Sigmoid colon (tissue), 7 donors: ENCODE data around the gene DOCK1. TPM values are rescaled to one million over a fixed set of nuclear protein-coding genes. Genes with fewer than 3 reads are reported as not detected.

Experiments
- DNase-seq: peaks from one replicate; pipeline ENCODE4 v3.0.0-alpha.2; 2019
- H3K27ac ChIP-seq, 4 donors: fragments of 200-600 bp; sonication (generic); one replicate each; pipeline ENCODE4 v1.5.1; 2016 to 2019; ENCODE audit warnings: mild to moderate bottlenecking in 1 of 4
- H3K27me3 ChIP-seq, 3 donors: fragments of 200-600 bp; sonication (generic); one replicate each; pipeline ENCODE4 v1.5.1; 2019; ENCODE audit warnings: mild to moderate bottlenecking in 1 of 3
- H3K36me3 ChIP-seq, 4 donors: fragments of 200-600 bp; sonication (generic); one replicate each; pipeline ENCODE4 v1.5.1; 2016 to 2019
- H3K4me1 ChIP-seq, 4 donors: fragments of 200-600 bp; sonication (generic); one replicate each; pipeline ENCODE4 v1.5.1; 2017 to 2019
- H3K4me3 ChIP-seq, 4 donors: fragments of 200-600 bp; sonication (generic); one replicate each; pipeline ENCODE4 v1.5.1; 2017 to 2019; ENCODE audit warnings: mild to moderate bottlenecking in 2 of 4, moderate library complexity in 1 of 4
- H3K9me3 ChIP-seq, 4 donors: fragments of 200-600 bp in 3 of 4; sonication (generic) in 3 of 4; one replicate each; pipeline versions ENCODE4 v1.5.1 to v1.6.1; 2013 to 2019
- CTCF ChIP-seq, 4 experiments: fragments of 450-650 bp in 3 of 4; fragments of 200-600 bp in 1 of 4; IDR thresholded peaks; one replicate each; pipeline ENCODE4 v1.5.1; 2016 to 2019; ENCODE audit warnings: antibody characterized with exemption in 4 of 4, mild to moderate bottlenecking in 3 of 4, moderate library complexity in 2 of 4
- EP300 ChIP-seq, 4 donors: sonication (generic); formaldehyde crosslinking; IDR thresholded peaks; one replicate each; pipeline ENCODE4 v1.6.1; 2017; ENCODE audit warnings: antibody characterized with exemption in 4 of 4
- POLR2A ChIP-seq, 2 donors: fragments of 450-650 bp; IDR thresholded peaks; one replicate each; pipeline ENCODE4 v1.6.1; 2016; ENCODE audit warnings: antibody characterized with exemption in 2 of 2, mild to moderate bottlenecking in 2 of 2, moderate library complexity in 2 of 2
- POLR2AphosphoS5 ChIP-seq, 4 donors: sonication (generic); formaldehyde crosslinking; IDR thresholded peaks; one replicate each; pipeline ENCODE4 v1.6.1; 2017; ENCODE audit warnings: antibody characterized with exemption in 4 of 4
- WGBS, 2 donors: extraction: QIAGEN DNeasy Blood & Tissue Kit; methylation state at CpG; one replicate each; pipeline ENCODE4 v1.1.7; 2013; 5-methylcytosine and 5-hydroxymethylcytosine counted together
- intact Hi-C: fragments of 100-400 bp; cut with DNase I; formaldehyde crosslinking; loops from one replicate; pipeline ENCODE4 v1.15.1; 2023
- polyA plus RNA-seq, 3 donors: library from polyadenylated mRNA; stranded (reverse); fragments of 200-250 nt; gene quantifications; one replicate each; pipeline ENCODE4 v1.2.3, GENCODE V29; 2013
- total RNA-seq, 4 donors: library from RNA; depleted of rRNA; stranded (reverse); fragments of >200 nt; gene quantifications; one replicate each; pipeline ENCODE4 v1.1.0, GENCODE V29; 2016
- donor health status: healthy with polysubstance abuse.
- donor health status: Bipolar disorder and iron deficiency.
- donor health status: healthy.

DOCK1 gene
- total and polyA plus RNA-seq, 7 donors: 15.0 to 53.7 (median 40.2) TPM

- peaks cover 0 to 5% (median 2%) of the 10 kb centered on the region in 4 donors for H3K9me3 ChIP-seq
- no peak overlapping the region for H3K4me3 ChIP-seq
- H3K27me3 ChIP-seq: no peaks in the 10 kb centered on the region
- WGBS, 2 donors: 83 to 92% methylated on average over 4 of the region's 4 CpGs
- TF ChIP-seq EP300 (IDR thresholded peaks at IDR 0.05) (no peak), CTCF (IDR thresholded peaks at IDR 0.05) (no peak), POLR2A (IDR thresholded peaks at IDR 0.05) (no peak)
- intact Hi-C loops: no loop called here
- no peaks in the 10 kb centered on the region for H3K36me3 ChIP-seq
- H3K4me1 ChIP-seq: no peaks in the 10 kb centered on the region
- H3K27ac ChIP-seq: no peak overlapping the region
- no peak for DNase-seq
Measured at GRCh38 chr10:127283017-127283416, 377.8 kb downstream of the DOCK1 start.

- 86 to 92% methylated on average over 3 of the region's 3 CpGs for WGBS, 2 donors
- intact Hi-C loops: no loop called here
- H3K27me3 ChIP-seq: no peaks in the 10 kb centered on the region
Measured at GRCh38 chr10:127283576-127283975, 378.3 kb downstream of the DOCK1 start.

GRCh38 chr10:127290850-127291249 is 385.6 kb downstream of the DOCK1 start:
- 81 to 82% methylated on average over 4 of the region's 4 CpGs for WGBS, 2 donors
- H3K9me3 ChIP-seq: peaks cover 0 to 8% (median 3%) of the 10 kb centered on the region in 4 donors
- intact Hi-C loops: no loop called here

More at GRCh38 chr10:127283576-127283975, 378.3 kb downstream of the DOCK1 start:
- H3K4me3 ChIP-seq: no peak overlapping the region
- no peak for TF ChIP-seq CTCF (IDR thresholded peaks at IDR 0.05)
- H3K4me1 ChIP-seq: no peaks in the 10 kb centered on the region
- no peaks in the 10 kb centered on the region for H3K36me3 ChIP-seq
- peaks cover 0 to 8% (median 3%) of the 10 kb centered on the region in 4 donors for H3K9me3 ChIP-seq
- no peak for DNase-seq
- H3K27ac ChIP-seq: no peak overlapping the region

DNA sequence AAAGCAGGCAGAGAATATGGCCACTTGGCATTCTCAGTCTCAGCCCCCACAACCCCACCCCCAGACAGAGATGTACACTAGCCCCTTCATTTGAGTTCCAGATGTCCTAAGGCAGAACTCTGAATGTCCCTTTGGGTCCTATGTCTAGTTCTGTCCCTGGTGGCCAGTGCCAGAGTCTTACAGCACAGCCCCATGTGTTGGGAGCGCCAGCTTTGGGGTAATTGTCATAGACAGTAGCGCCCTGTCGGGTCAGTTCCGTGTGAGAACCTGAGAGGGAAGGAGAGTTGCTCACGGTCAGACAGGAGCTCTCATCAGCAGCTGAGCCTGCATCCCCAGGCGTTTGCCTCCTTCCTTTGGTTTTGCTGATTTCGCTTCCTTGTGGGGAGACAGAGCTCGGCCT is 386.1 kb downstream of the DOCK1 start:
- Histone ChIP-seq H3K4me3 (no peak overlapping the region), H3K9me3 (peaks cover 0 to 8% (median 3%) of the 10 kb centered on the region in 4 donors), H3K36me3 (no peaks in the 10 kb centered on the region), H3K4me1 (no peaks in the 10 kb centered on the region), H3K27me3 (no peaks in the 10 kb centered on the region), H3K27ac (no peak overlapping the region)
- intact Hi-C loops: no loop called here
- TF ChIP-seq CTCF (IDR thresholded peaks at IDR 0.05) (no peak), EP300 (IDR thresholded peaks at IDR 0.05) (no peak), POLR2AphosphoS5 (IDR thresholded peaks at IDR 0.05) (no peak), POLR2A (IDR thresholded peaks at IDR 0.05) (no peak)
- 91 to 92% methylated on average over 8 of the region's 8 CpGs for WGBS, 2 donors
- DNase-seq: no peak

More at GRCh38 chr10:127290850-127291249, 385.6 kb downstream of the DOCK1 start:
- Histone ChIP-seq H3K36me3 (no peaks in the 10 kb centered on the region), H3K4me1 (no peaks in the 10 kb centered on the region), H3K4me3 (no peak overlapping the region), H3K27me3 (no peaks in the 10 kb centered on the region), H3K27ac (no peak overlapping the region)
- DNase-seq: no peak
- TF ChIP-seq EP300 (IDR thresholded peaks at IDR 0.05) (no peak), POLR2AphosphoS5 (IDR thresholded peaks at IDR 0.05) (no peak), POLR2A (IDR thresholded peaks at IDR 0.05) (no peak), CTCF (IDR thresholded peaks at IDR 0.05) (no peak)

GRCh38 chr10:127292888-127293287 is 387.7 kb downstream of the DOCK1 start:
- H3K27me3 ChIP-seq: no peaks in the 10 kb centered on the region
- no peaks in the 10 kb centered on the region for H3K36me3 ChIP-seq
- no peak for TF ChIP-seq EP300 (IDR thresholded peaks at IDR 0.05)
- no peak for TF ChIP-seq CTCF (IDR thresholded peaks at IDR 0.05)
- no peak for TF ChIP-seq POLR2A (IDR thresholded peaks at IDR 0.05)
- TF ChIP-seq POLR2AphosphoS5 (IDR thresholded peaks at IDR 0.05): no peak
- intact Hi-C loops: no loop called here
- H3K4me1 ChIP-seq: no peaks in the 10 kb centered on the region
- no peak for DNase-seq
- peaks cover 0 to 4% (median 3%) of the 10 kb centered on the region in 4 donors for H3K9me3 ChIP-seq
- H3K27ac ChIP-seq: no peak overlapping the region
- no peak overlapping the region for H3K4me3 ChIP-seq
- WGBS, 2 donors: 96% methylated on average over 4 of the region's 4 CpGs
